ENCODE data around the gene MAN1B1. TPM values are rescaled to one million over a fixed set of nuclear protein-coding genes. Genes with fewer than 3 reads are reported as not detected.
A peak's percentile ranks its signal among the peaks of the same experiment; 100 is the strongest.

MAN1B1 gene
- total RNA-seq (2022), result 46.5 and 49.1 TPM in 2 replicates
- Bru-seq, nascent RNA, result percentile 52 among the genes with signal in this experiment
- percentile 66 among the genes with signal in this experiment for BruChase-seq, experiment 1, labeled RNA remaining after a 6-hour chase
- BruChase-seq, experiment 2, labeled RNA remaining after a 2-hour chase, result percentile 59 among the genes with signal in this experiment
- long read RNA-seq, full-length matches to known transcripts, result 165 of 185 reads
- long read RNA-seq, partial matches to known transcripts, result 3 of 185 reads
- long read RNA-seq, other reads (novel, unspliced or antisense), result 17 of 185 reads

DNA sequence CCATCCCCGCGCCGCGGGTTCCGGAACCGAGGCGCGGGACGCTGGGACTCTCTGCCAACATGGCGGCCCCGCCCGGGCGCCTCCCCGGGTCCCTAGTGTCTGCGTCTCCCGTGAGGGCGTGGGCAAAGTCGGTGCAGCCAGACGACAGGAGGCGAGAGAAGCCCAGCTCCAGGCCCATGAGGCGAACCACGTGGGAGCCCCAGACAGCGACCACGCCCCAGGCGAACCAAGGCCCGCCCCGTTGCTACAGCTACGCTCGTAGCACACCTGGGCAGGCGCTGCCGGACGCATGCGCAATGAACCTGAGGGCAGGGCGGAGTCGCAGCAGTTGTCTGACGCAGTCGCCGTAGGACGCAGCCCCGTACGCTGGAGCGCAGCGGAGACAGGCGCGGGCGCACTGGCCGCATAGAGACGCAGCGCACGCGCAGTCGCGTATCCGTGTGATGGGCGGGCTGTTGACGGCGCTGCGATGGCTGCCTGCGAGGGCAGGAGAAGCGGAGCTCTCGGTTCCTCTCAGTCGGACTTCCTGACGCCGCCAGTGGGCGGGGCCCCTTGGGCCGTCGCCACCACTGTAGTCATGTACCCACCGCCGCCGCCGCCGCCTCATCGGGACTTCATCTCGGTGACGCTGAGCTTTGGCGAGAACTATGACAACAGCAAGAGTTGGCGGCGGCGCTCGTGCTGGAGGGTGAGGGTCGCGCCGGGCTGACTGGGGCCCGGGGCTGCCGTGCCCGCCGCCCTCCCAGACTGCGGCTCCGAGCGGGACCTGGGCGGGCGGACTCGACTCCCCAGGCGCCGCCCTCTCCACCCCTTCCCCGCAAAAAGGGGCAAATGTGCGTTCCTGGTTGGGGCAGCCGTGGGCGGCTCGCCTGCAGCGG is at the start of gene MAN1B1:
Gene MAN1B1, plus strand, starts transcription at position 455 of the 878 bp plus-strand sequence. Its CDS starts 15 bp downstream, at position 470.
- TF ChIP-seq, protein P1, sequence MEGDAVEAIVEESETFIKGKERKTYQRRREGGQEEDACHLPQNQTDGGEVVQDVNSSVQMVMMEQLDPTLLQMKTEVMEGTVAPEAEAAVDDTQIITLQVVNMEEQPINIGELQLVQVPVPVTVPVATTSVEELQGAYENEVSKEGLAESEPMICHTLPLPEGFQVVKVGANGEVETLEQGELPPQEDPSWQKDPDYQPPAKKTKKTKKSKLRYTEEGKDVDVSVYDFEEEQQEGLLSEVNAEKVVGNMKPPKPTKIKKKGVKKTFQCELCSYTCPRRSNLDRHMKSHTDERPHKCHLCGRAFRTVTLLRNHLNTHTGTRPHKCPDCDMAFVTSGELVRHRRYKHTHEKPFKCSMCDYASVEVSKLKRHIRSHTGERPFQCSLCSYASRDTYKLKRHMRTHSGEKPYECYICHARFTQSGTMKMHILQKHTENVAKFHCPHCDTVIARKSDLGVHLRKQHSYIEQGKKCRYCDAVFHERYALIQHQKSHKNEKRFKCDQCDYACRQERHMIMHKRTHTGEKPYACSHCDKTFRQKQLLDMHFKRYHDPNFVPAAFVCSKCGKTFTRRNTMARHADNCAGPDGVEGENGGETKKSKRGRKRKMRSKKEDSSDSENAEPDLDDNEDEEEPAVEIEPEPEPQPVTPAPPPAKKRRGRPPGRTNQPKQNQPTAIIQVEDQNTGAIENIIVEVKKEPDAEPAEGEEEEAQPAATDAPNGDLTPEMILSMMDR (IDR thresholded peaks at IDR 0.05; ENCODE audit: unreplicated experiment), result no peak
- Mint-ChIP-seq H3K4me3 (ENCODE audit: unreplicated experiment) (peak within 1 kb of the TSS; percentile 90), H3K27me3 (ENCODE audit: insufficient read depth, unreplicated experiment) (no peaks in the 10 kb centered on the region), H3K27ac (ENCODE audit: low read depth, unreplicated experiment) (peak within 1 kb of the TSS; percentile 89), H3K4me1 (ENCODE audit: insufficient read depth, unreplicated experiment) (peaks cover 40% of the 10 kb centered on the region), H3K36me3 (ENCODE audit: insufficient read depth, unreplicated experiment) (peaks cover 29% of the 10 kb centered on the region), H3K9me3 (ENCODE audit: unreplicated experiment) (no peaks in the 10 kb centered on the region)
- peak; percentile 99 for DNase-seq (ENCODE audit: unreplicated experiment)
- intact Hi-C loops (cut with micrococcal nuclease), result no loop called here
- no TSS peak for BruUV-seq (replicated peaks)
- ChIA-PET CTCF (interaction anchor here (0.6 to 3.3 kb wide), 9 partner anchors 21 to 152 kb away, joined by 3 to 13 read pairs (median 4); no protein-coding TSS in a partner anchor), POLR2A (interaction anchor here (0.6 to 2.9 kb wide), 31 partner anchors 9 to 978 kb away, joined by 3 to 22 read pairs (median 6); partner anchors contain the start of genes CLIC3, CYSRT1, DPP7 and EHMT1)

GRCh38 chr9:137037035-137037434 is 49.8 kb upstream of the MAN1B1 start:
- intact Hi-C loops (cut with micrococcal nuclease), result no loop called here

DNA sequence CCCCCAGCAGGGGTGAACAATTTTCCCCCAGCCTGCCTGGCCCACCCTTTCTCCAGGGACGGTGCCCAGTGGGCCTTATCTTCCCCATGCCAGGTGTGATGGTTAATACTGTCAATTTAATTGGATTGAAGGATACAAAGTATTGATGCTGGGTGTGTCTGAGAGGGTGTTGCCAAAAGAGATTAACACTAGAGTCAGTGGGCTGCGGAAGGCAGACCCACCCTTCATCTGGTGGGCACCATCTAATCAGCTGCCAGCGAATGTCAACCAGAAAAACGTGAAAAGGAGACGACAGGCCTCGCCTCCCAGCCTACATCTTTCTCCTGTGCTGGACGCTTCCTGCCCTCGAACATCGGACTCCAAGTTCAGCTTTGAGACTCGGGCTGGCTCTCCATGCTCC is 49.3 kb upstream of the MAN1B1 start:
- no peak overlapping the region for H3K4me3 Mint-ChIP-seq (ENCODE audit: unreplicated experiment)
- no peaks in the 10 kb centered on the region for H3K4me1 Mint-ChIP-seq (ENCODE audit: insufficient read depth, unreplicated experiment)
- CTCF ChIA-PET, result interaction anchor here (0.6 to 3.1 kb wide), 8 partner anchors 8 to 583 kb away, joined by 3 to 27 read pairs (median 4); partner anchors contain the start of gene NPDC1
- H3K27ac Mint-ChIP-seq (ENCODE audit: low read depth, unreplicated experiment), result no peak overlapping the region
- no peaks in the 10 kb centered on the region for H3K27me3 Mint-ChIP-seq (ENCODE audit: insufficient read depth, unreplicated experiment)
- no peaks in the 10 kb centered on the region for H3K9me3 Mint-ChIP-seq (ENCODE audit: unreplicated experiment)
- intact Hi-C loops (cut with micrococcal nuclease), result no loop called here
- no TSS peak for BruUV-seq (replicated peaks)
- TF ChIP-seq, protein P1 (IDR thresholded peaks at IDR 0.05; ENCODE audit: unreplicated experiment), result no peak
- peaks cover 14% of the 10 kb centered on the region for H3K36me3 Mint-ChIP-seq (ENCODE audit: insufficient read depth, unreplicated experiment)
- no peak for DNase-seq (ENCODE audit: unreplicated experiment)
- POLR2A ChIA-PET, result interaction anchor here (0.6 kb wide), 1 partner anchor 154 kb away, joined by 3 read pairs; no protein-coding TSS in a partner anchor

More at GRCh38 chr9:137037035-137037434, 49.8 kb upstream of the MAN1B1 start:
- Mint-ChIP-seq H3K27me3 (ENCODE audit: insufficient read depth, unreplicated experiment) (no peaks in the 10 kb centered on the region), H3K4me1 (ENCODE audit: insufficient read depth, unreplicated experiment) (no peaks in the 10 kb centered on the region), H3K36me3 (ENCODE audit: insufficient read depth, unreplicated experiment) (peaks cover 11% of the 10 kb centered on the region), H3K9me3 (ENCODE audit: unreplicated experiment) (no peaks in the 10 kb centered on the region), H3K4me3 (ENCODE audit: unreplicated experiment) (no peak overlapping the region), H3K27ac (ENCODE audit: low read depth, unreplicated experiment) (no peak overlapping the region)
- BruUV-seq (replicated peaks), result no TSS peak
- ChIA-PET POLR2A (interaction anchor here (0.6 kb wide), 1 partner anchor 153 kb away, joined by 3 read pairs; no protein-coding TSS in a partner anchor), CTCF (interaction anchor here (0.6 to 3.1 kb wide), 11 partner anchors 8 to 258 kb away, joined by 3 to 27 read pairs (median 4); partner anchors contain the start of genes CYSRT1, NPDC1 and SSNA1)
- no peak for DNase-seq (ENCODE audit: unreplicated experiment)
- TF ChIP-seq, protein P1 (IDR thresholded peaks at IDR 0.05; ENCODE audit: unreplicated experiment), result no peak

All from MCF 10A (cell line).